ENCODE data around the gene MEGF6.

The MEGF6 gene

GRCh38 chr1:3636080-3636479 lies 24.8 kb upstream of the MEGF6 start:
- H3K14ac ChIP-seq (ENCODE audit: low read length in 2 of 2): no peak overlapping the region
- no peak overlapping the region for H2BK15ac ChIP-seq (ENCODE audit: low read depth, poor library complexity, severe bottlenecking)
- no peak overlapping the region for H3K27ac ChIP-seq (ENCODE audit: low read length, poor library complexity, severe bottlenecking)
- no peak overlapping the region for H3K18ac ChIP-seq (ENCODE audit: low read depth in 1 of 2, low read length in 2 of 2)
- H3K4me2 ChIP-seq (ENCODE audit: low read length, poor library complexity, severe bottlenecking): no peak overlapping the region
- H4K91ac ChIP-seq (ENCODE audit: low read length): no peak overlapping the region
- peaks cover 1% of the 10 kb centered on the region for H3K4me1 ChIP-seq (ENCODE audit: control insufficient read depth, insufficient read depth, low read depth, low read length)
- H2AK5ac ChIP-seq (ENCODE audit: low read length, severe bottlenecking): no peak overlapping the region
- H2AFZ ChIP-seq (ENCODE audit: low read depth, low read length): no peak overlapping the region
- no peak overlapping the region for H2BK120ac ChIP-seq (ENCODE audit: low read depth, low read length)
- H2BK12ac ChIP-seq (ENCODE audit: low read length in 2 of 2): no peak overlapping the region
- H4K8ac ChIP-seq (ENCODE audit: low read length): no peak overlapping the region
- H3K4me3 ChIP-seq (ENCODE audit: insufficient read depth in 1 of 2, low read depth in 1 of 2, low read length in 2 of 2): no peak overlapping the region
- H3K9me3 ChIP-seq (ENCODE audit: control insufficient read depth, low read length): no peaks in the 10 kb centered on the region
- peaks cover 79 to 92% of the 10 kb centered on the region in 2 experiments for H3K36me3 ChIP-seq (ENCODE audit: control insufficient read depth in 1 of 2, insufficient read depth in 2 of 2, low read depth in 1 of 2, low read length in 2 of 2)
- H3K27me3 ChIP-seq (ENCODE audit: control insufficient read depth in 1 of 2, insufficient read depth in 1 of 2, low read length in 2 of 2): no peaks in the 10 kb centered on the region
- WGBS: over 99% methylated on average over 14 of the region's 14 CpGs
- no peak overlapping the region for H2BK5ac ChIP-seq (ENCODE audit: low read depth, low read length, poor library complexity, severe bottlenecking)
- H3K4ac ChIP-seq (ENCODE audit: low read depth in 1 of 2, low read length in 2 of 2): no peak overlapping the region
- H3K23ac ChIP-seq (ENCODE audit: low read length in 2 of 2): no peak overlapping the region
- peaks cover 4% of the 10 kb centered on the region for H3K79me1 ChIP-seq (replicated peaks; ENCODE audit: low read length, poor library complexity, severe bottlenecking)
- no peak overlapping the region for H3K9ac ChIP-seq (ENCODE audit: low read length)
- DNase-seq: no peak

- H3K9ac ChIP-seq (ENCODE audit: low read length): no peak overlapping the region
- H2BK120ac ChIP-seq (ENCODE audit: low read depth, low read length): no peak overlapping the region
- H3K79me1 ChIP-seq (replicated peaks; ENCODE audit: low read length, poor library complexity, severe bottlenecking): peaks cover 8% of the 10 kb centered on the region
- peaks cover 91% of the 10 kb centered on the region in 2 experiments for H3K36me3 ChIP-seq (ENCODE audit: control insufficient read depth in 1 of 2, insufficient read depth in 2 of 2, low read depth in 1 of 2, low read length in 2 of 2)
- H2BK12ac ChIP-seq (ENCODE audit: low read length in 2 of 2): no peak overlapping the region
- H3K27me3 ChIP-seq (ENCODE audit: control insufficient read depth in 1 of 2, insufficient read depth in 1 of 2, low read length in 2 of 2): no peaks in the 10 kb centered on the region
- H2BK15ac ChIP-seq (ENCODE audit: low read depth, poor library complexity, severe bottlenecking): no peak overlapping the region
- no peak overlapping the region for H3K14ac ChIP-seq (ENCODE audit: low read length in 2 of 2)
- WGBS: 96% methylated on average over 22 of the region's 22 CpGs
- H3K18ac ChIP-seq (ENCODE audit: low read depth in 1 of 2, low read length in 2 of 2): no peak overlapping the region
- H2AK5ac ChIP-seq (ENCODE audit: low read length, severe bottlenecking): no peak overlapping the region
- H4K8ac ChIP-seq (ENCODE audit: low read length): no peak overlapping the region
- H3K4ac ChIP-seq (ENCODE audit: low read depth in 1 of 2, low read length in 2 of 2): no peak overlapping the region
- H3K9me3 ChIP-seq (ENCODE audit: control insufficient read depth, low read length): no peaks in the 10 kb centered on the region
- H4K91ac ChIP-seq (ENCODE audit: low read length): no peak overlapping the region
- no peak overlapping the region for H3K23ac ChIP-seq (ENCODE audit: low read length in 2 of 2)
- H2BK5ac ChIP-seq (ENCODE audit: low read depth, low read length, poor library complexity, severe bottlenecking): no peak overlapping the region
- no peak overlapping the region for H3K27ac ChIP-seq (ENCODE audit: low read length, poor library complexity, severe bottlenecking)
- H3K4me1 ChIP-seq (ENCODE audit: control insufficient read depth, insufficient read depth, low read depth, low read length): peaks cover 1% of the 10 kb centered on the region
- H3K4me3 ChIP-seq (ENCODE audit: insufficient read depth in 1 of 2, low read depth in 1 of 2, low read length in 2 of 2): no peak overlapping the region
- DNase-seq: no peak
- no peak overlapping the region for H2AFZ ChIP-seq (ENCODE audit: low read depth, low read length)
- H3K4me2 ChIP-seq (ENCODE audit: low read length, poor library complexity, severe bottlenecking): no peak overlapping the region
These were observed 22.9 kb upstream of the MEGF6 start for GRCh38 chr1:3634059-3634800.

- H2BK5ac ChIP-seq (ENCODE audit: low read depth, low read length, poor library complexity, severe bottlenecking): no peak overlapping the region
- H3K36me3 ChIP-seq (ENCODE audit: control insufficient read depth in 1 of 2, insufficient read depth in 2 of 2, low read depth in 1 of 2, low read length in 2 of 2): peaks cover 91% of the 10 kb centered on the region in 2 experiments
- H3K18ac ChIP-seq (ENCODE audit: low read depth in 1 of 2, low read length in 2 of 2): no peak overlapping the region
- H3K4me2 ChIP-seq (ENCODE audit: low read length, poor library complexity, severe bottlenecking): no peak overlapping the region
- no peak overlapping the region for H2AK5ac ChIP-seq (ENCODE audit: low read length, severe bottlenecking)
- no peak overlapping the region for H4K91ac ChIP-seq (ENCODE audit: low read length)
- no peak for DNase-seq
- no peak overlapping the region for H2BK12ac ChIP-seq (ENCODE audit: low read length in 2 of 2)
- no peak overlapping the region for H2AFZ ChIP-seq (ENCODE audit: low read depth, low read length)
- H3K9ac ChIP-seq (ENCODE audit: low read length): no peak overlapping the region
- no peak overlapping the region for H4K8ac ChIP-seq (ENCODE audit: low read length)
- peaks cover 8% of the 10 kb centered on the region for H3K79me1 ChIP-seq (replicated peaks; ENCODE audit: low read length, poor library complexity, severe bottlenecking)
- H2BK120ac ChIP-seq (ENCODE audit: low read depth, low read length): no peak overlapping the region
- H3K9me3 ChIP-seq (ENCODE audit: control insufficient read depth, low read length): no peaks in the 10 kb centered on the region
- peaks cover 1% of the 10 kb centered on the region for H3K4me1 ChIP-seq (ENCODE audit: control insufficient read depth, insufficient read depth, low read depth, low read length)
- H3K14ac ChIP-seq (ENCODE audit: low read length in 2 of 2): no peak overlapping the region
- no peak overlapping the region for H3K4ac ChIP-seq (ENCODE audit: low read depth in 1 of 2, low read length in 2 of 2)
- H3K4me3 ChIP-seq (ENCODE audit: insufficient read depth in 1 of 2, low read depth in 1 of 2, low read length in 2 of 2): no peak overlapping the region
- no peak overlapping the region for H2BK15ac ChIP-seq (ENCODE audit: low read depth, poor library complexity, severe bottlenecking)
- no peaks in the 10 kb centered on the region for H3K27me3 ChIP-seq (ENCODE audit: control insufficient read depth in 1 of 2, insufficient read depth in 1 of 2, low read length in 2 of 2)
- no peak overlapping the region for H3K23ac ChIP-seq (ENCODE audit: low read length in 2 of 2)
- H3K27ac ChIP-seq (ENCODE audit: low read length, poor library complexity, severe bottlenecking): no peak overlapping the region
- WGBS: 95% methylated on average over 28 of the region's 28 CpGs
These were observed 22.2 kb upstream of the MEGF6 start for GRCh38 chr1:3633344-3634058.

GRCh38 chr1:3632716-3633343 lies 21.5 kb upstream of the MEGF6 start:
- Histone ChIP-seq H3K36me3 (ENCODE audit: control insufficient read depth in 1 of 2, insufficient read depth in 2 of 2, low read depth in 1 of 2, low read length in 2 of 2) (peaks cover 91 to 93% of the 10 kb centered on the region in 2 experiments), H3K4me3 (ENCODE audit: insufficient read depth in 1 of 2, low read depth in 1 of 2, low read length in 2 of 2) (no peak overlapping the region), H2BK120ac (ENCODE audit: low read depth, low read length) (no peak overlapping the region), H3K4ac (ENCODE audit: low read depth in 1 of 2, low read length in 2 of 2) (no peak overlapping the region), H4K8ac (ENCODE audit: low read length) (no peak overlapping the region), H2AK5ac (ENCODE audit: low read length, severe bottlenecking) (no peak overlapping the region), H2BK5ac (ENCODE audit: low read depth, low read length, poor library complexity, severe bottlenecking) (no peak overlapping the region), H3K9me3 (ENCODE audit: control insufficient read depth, low read length) (no peaks in the 10 kb centered on the region), H3K27ac (ENCODE audit: low read length, poor library complexity, severe bottlenecking) (no peak overlapping the region), H3K79me1 (replicated peaks; ENCODE audit: low read length, poor library complexity, severe bottlenecking) (peaks cover 13% of the 10 kb centered on the region), H3K27me3 (ENCODE audit: control insufficient read depth in 1 of 2, insufficient read depth in 1 of 2, low read length in 2 of 2) (no peaks in the 10 kb centered on the region), H3K4me2 (ENCODE audit: low read length, poor library complexity, severe bottlenecking) (no peak overlapping the region), H2BK12ac (ENCODE audit: low read length in 2 of 2) (no peak overlapping the region), H4K91ac (ENCODE audit: low read length) (no peak overlapping the region), H2AFZ (ENCODE audit: low read depth, low read length) (no peak overlapping the region), H3K23ac (ENCODE audit: low read length in 2 of 2) (no peak overlapping the region), H3K14ac (ENCODE audit: low read length in 2 of 2) (no peak overlapping the region), H2BK15ac (ENCODE audit: low read depth, poor library complexity, severe bottlenecking) (no peak overlapping the region), H3K18ac (ENCODE audit: low read depth in 1 of 2, low read length in 2 of 2) (no peak overlapping the region), H3K4me1 (ENCODE audit: control insufficient read depth, insufficient read depth, low read depth, low read length) (peaks cover 1% of the 10 kb centered on the region), H3K9ac (ENCODE audit: low read length) (no peak overlapping the region)
- no peak for DNase-seq
- WGBS: 95% methylated on average over 26 of the region's 26 CpGs
